GM18858 (cell line): Measurements from ENCODE around the gene TIGD1.
"Not testable (repeated sequence)": the region's sequence is repeated elsewhere in the genome, so short reads cannot be mapped to it uniquely, and the experiment has no call there.

Experiments
- ATAC-seq: cut with Tn5 transposase; IDR thresholded peaks from one replicate; pipeline ENCODE4 v1.9.1; 2021; ENCODE audit not compliant: unreplicated experiment

The TIGD1 gene

GRCh38 chr2:232540441-232541041, 9.8 kb downstream of the TIGD1 start:
- ATAC-seq, result no peak

- ATAC-seq, result no peak
Measured at GRCh38 chr2:232539298-232540231, 10.8 kb downstream of the TIGD1 start, which contains the start of gene CHRNG. TSS of gene CHRNG (plus strand) at chr2:232539692. CDS start at chr2:232539748, 56 bp downstream.

- no peak for ATAC-seq
Measured at GRCh38 chr2:232538671-232539070, 11.7 kb downstream of the TIGD1 start.

- ATAC-seq, result no peak
Measured at GRCh38 chr2:232537499-232537898, 12.9 kb downstream of the TIGD1 start.

- no peak for ATAC-seq
Measured at GRCh38 chr2:232537079-232537478, 13.3 kb downstream of the TIGD1 start.

- ATAC-seq, result no peak
Measured at GRCh38 chr2:232535761-232536530, 14.4 kb downstream of the TIGD1 start.

- ATAC-seq, result no peak
Measured at GRCh38 chr2:232534940-232535651, 15.3 kb downstream of the TIGD1 start.

GRCh38 chr2:232533944-232534710, 16.2 kb downstream of the TIGD1 start:
- ATAC-seq, result no peak

- not testable (repeated sequence) for ATAC-seq
Measured at GRCh38 chr2:232532821-232533220, 17.5 kb downstream of the TIGD1 start.

GRCh38 chr2:232532419-232532818, 17.9 kb downstream of the TIGD1 start:
- no peak for ATAC-seq

GRCh38 chr2:232530626-232531260, 19.6 kb downstream of the TIGD1 start:
- ATAC-seq, result no peak

GRCh38 chr2:232529806-232530547, 20.4 kb downstream of the TIGD1 start:
- no peak for ATAC-seq

GRCh38 chr2:232528746-232529460, 21.5 kb downstream of the TIGD1 start:
- ATAC-seq, result no peak

GRCh38 chr2:232527905-232528470, 22.4 kb downstream of the TIGD1 start:
- no peak for ATAC-seq

GRCh38 chr2:232526372-232526941, 23.9 kb downstream of the TIGD1 start:
- ATAC-seq, result no peak

- ATAC-seq, result no peak
Measured at GRCh38 chr2:232525791-232526371, 24.5 kb downstream of the TIGD1 start, which contains the start of gene CHRND. TSS of gene CHRND (plus strand) at chr2:232526160. CDS start at chr2:232526216, 56 bp downstream.

- no peak for ATAC-seq
Measured at GRCh38 chr2:232525199-232525598, 25.2 kb downstream of the TIGD1 start.
